Activated CD8-positive, alpha-beta T cell treated with anti-CD3 and anti-CD28 coated beads for 36 hours (primary cell): Measurements from ENCODE around the gene RAPGEF5. TPM values are rescaled to one million over a fixed set of nuclear protein-coding genes. Genes with fewer than 3 reads are reported as not detected.

ENCODE experiments used
- ATAC-seq: fragments of 200-7000 bp; cut with Tn5 transposase; one replicate; pipeline ENCODE4 v1.10.0; 2021; ENCODE audit warnings: mild to moderate bottlenecking, moderate library complexity
- CTCF ChIA-PET: fragments of 350-600 bp; sonication (Branson Sonifier 250); formaldehyde crosslinking; loops from one replicate; lab custom pipeline; 2021; ENCODE audit warnings: antibody characterized with exemption; lab: Charles Lee
- POLR2A ChIA-PET: fragments of 350-600 bp; sonication (Branson Sonifier 250); formaldehyde crosslinking; loops from one replicate; lab custom pipeline; 2021; ENCODE audit warnings: antibody characterized with exemption; lab: Charles Lee
- DNase-seq: peaks from one replicate; pipeline ENCODE4 v3.0.0-alpha.2; 2020
- H3K27ac Mint-ChIP-seq: one replicate; pipeline ENCODE4 v1.8.0; 2021; ENCODE audit warnings: mild to moderate bottlenecking, mixed read lengths
- H3K27me3 Mint-ChIP-seq: one replicate; pipeline ENCODE4 v1.8.0; 2021; ENCODE audit warnings: mixed read lengths
- H3K36me3 Mint-ChIP-seq: one replicate; pipeline ENCODE4 v1.8.0; 2021; ENCODE audit warnings: low read depth, mixed read lengths
- H3K4me1 Mint-ChIP-seq: one replicate; pipeline ENCODE4 v1.8.0; 2021; ENCODE audit warnings: low read depth, mixed read lengths
- H3K4me3 Mint-ChIP-seq: one replicate; pipeline ENCODE4 v1.8.0; 2021; ENCODE audit warnings: mild to moderate bottlenecking, moderate library complexity, mixed read lengths
- H3K9me3 Mint-ChIP-seq: one replicate; pipeline ENCODE4 v1.8.0; 2021; ENCODE audit warnings: mixed read lengths
- intact Hi-C: fragments of 100-400 bp; cut with micrococcal nuclease; formaldehyde crosslinking; loops from one replicate; pipeline ENCODE4 v1.10.0; 2022
- total RNA-seq, 2 experiments: library from RNA; stranded (reverse); gene quantifications; one replicate each; pipeline ENCODE4 v1.2.3, GENCODE V29; 2021
- TF ChIP-seq, protein P1 (sequence below): fragments of 200-600 bp; IDR thresholded peaks from one replicate; pipeline ENCODE4 v1.8.0; 2022; ENCODE audit warnings: antibody characterized with exemption, mild to moderate bottlenecking

Gene RAPGEF5
- total RNA-seq, 2 experiments from 2014 or later: 0.92 to 0.99 TPM

DNA sequence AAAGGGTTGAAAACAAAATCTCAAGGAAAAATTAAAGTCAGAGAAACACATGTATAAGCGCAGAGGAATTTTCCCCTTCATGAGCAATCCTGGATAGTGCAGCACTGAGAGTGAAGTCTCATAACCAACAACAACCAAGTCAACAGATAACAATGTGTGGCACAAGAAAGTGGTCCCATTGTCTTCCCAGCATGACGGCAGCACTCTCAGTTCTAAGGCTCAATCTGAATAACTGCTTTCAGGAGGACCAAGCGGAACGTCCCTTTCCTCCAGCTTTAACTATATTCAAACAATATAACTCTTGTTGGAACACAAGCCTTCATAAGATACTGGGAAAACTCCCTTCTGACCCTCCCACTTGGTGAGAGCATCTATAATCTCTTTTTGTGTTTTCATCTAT lies 137.9 kb downstream of the RAPGEF5 start:
- Mint-ChIP-seq H3K9me3 (no peaks in the 10 kb centered on the region), H3K27ac (no peak overlapping the region), H3K36me3 (no peaks in the 10 kb centered on the region), H3K4me1 (no peaks in the 10 kb centered on the region), H3K4me3 (no peak overlapping the region), H3K27me3 (peaks cover 5% of the 10 kb centered on the region)
- ChIA-PET CTCF (no interaction called here), POLR2A (no interaction called here)
- ATAC-seq (no peak), DNase-seq (no peak)
- TF ChIP-seq, protein P1, sequence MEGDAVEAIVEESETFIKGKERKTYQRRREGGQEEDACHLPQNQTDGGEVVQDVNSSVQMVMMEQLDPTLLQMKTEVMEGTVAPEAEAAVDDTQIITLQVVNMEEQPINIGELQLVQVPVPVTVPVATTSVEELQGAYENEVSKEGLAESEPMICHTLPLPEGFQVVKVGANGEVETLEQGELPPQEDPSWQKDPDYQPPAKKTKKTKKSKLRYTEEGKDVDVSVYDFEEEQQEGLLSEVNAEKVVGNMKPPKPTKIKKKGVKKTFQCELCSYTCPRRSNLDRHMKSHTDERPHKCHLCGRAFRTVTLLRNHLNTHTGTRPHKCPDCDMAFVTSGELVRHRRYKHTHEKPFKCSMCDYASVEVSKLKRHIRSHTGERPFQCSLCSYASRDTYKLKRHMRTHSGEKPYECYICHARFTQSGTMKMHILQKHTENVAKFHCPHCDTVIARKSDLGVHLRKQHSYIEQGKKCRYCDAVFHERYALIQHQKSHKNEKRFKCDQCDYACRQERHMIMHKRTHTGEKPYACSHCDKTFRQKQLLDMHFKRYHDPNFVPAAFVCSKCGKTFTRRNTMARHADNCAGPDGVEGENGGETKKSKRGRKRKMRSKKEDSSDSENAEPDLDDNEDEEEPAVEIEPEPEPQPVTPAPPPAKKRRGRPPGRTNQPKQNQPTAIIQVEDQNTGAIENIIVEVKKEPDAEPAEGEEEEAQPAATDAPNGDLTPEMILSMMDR: no peak
- intact Hi-C loops: no loop called here

DNA sequence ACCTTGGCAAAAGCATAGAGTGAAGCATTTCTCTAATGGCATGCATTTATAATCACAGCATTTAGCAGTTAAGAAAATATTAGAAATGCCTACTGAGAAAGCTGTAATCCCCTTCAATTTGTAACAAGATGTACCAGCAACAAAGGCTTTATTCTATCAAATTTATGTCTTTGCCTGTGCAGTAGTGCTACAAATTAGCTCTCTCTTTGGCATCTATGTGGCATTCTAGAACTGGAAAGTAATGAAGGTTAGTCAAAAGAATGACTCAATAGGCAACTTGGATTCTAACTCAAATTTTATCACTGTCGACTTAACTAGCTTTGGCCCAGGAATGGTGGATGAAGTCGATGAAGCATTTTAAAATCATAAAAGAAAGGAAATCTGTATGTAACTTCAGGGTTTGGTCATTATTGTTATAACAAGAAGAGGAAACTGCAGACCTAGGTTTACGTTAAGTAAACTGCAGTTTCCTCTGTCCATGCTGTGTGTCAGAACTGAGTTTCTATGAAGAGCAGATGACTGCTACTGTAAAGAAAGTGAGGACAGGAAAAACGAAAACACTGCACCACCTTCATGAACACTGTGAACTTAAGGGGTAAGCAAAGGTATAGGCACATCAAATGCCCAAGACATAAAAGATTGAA lies 140.0 kb downstream of the RAPGEF5 start:
- ChIA-PET POLR2A (no interaction called here), CTCF (interaction anchor here (0.6 to 1.7 kb wide), 2 partner anchors 42 to 107 kb away, joined by 4 read pairs; no protein-coding TSS in a partner anchor)
- no peak for ATAC-seq
- no peaks in the 10 kb centered on the region for H3K36me3 Mint-ChIP-seq
- no peak overlapping the region for H3K4me3 Mint-ChIP-seq
- H3K9me3 Mint-ChIP-seq: no peaks in the 10 kb centered on the region
- TF ChIP-seq, protein P1: no peak
- intact Hi-C loops: no loop called here
- peaks cover 5% of the 10 kb centered on the region for H3K27me3 Mint-ChIP-seq
- no peaks in the 10 kb centered on the region for H3K4me1 Mint-ChIP-seq
- H3K27ac Mint-ChIP-seq: no peak overlapping the region
- no peak for DNase-seq

DNA sequence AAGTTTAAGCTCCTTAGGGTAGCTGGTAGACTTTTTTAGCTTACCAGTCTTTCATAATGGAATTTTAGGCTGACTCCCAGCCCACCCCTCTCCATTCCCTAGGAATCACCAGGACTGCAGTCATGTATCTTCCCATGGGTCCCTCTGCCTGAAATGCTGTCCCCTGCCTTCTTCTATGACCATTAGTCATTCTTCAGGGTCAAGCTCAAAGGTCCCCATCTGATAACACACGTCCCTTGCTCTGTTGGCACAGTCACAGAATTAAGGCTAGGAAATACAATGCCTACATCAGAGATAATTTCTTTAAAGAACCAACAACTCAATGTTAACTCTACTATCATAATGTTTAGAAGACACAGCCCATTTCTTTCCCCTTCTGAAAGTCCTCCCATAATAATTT lies 140.6 kb downstream of the RAPGEF5 start:
- Mint-ChIP-seq H3K27me3 (peaks cover 7% of the 10 kb centered on the region), H3K9me3 (no peaks in the 10 kb centered on the region), H3K4me1 (no peaks in the 10 kb centered on the region), H3K4me3 (no peak overlapping the region), H3K36me3 (no peaks in the 10 kb centered on the region), H3K27ac (no peak overlapping the region)
- ChIA-PET POLR2A (no interaction called here), CTCF (interaction anchor here (0.8 to 1.7 kb wide), 2 partner anchors 106 to 243 kb away, joined by 3 to 4 read pairs; no protein-coding TSS in a partner anchor)
- intact Hi-C loops: no loop called here
- no peak for ATAC-seq
- TF ChIP-seq, protein P1: no peak
- no peak for DNase-seq

DNA sequence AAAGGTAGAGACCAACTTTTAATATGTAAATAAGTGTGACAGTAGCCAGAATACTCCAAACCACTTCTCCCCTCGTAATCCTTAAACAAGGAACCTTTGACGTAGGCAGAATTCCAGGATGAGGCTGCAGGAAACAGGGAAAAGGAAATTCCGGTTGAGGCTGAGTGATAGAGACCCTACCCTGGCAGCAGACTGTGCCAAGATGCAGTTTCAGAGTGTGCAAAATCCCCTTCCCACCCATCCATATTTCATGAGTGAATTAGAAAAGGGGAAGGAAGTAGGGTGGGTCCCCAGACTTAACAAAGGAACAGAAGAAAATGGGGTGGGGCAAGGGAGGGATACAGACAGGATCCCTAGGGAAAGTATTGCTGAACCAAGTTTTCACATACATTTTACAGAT lies 143.0 kb downstream of the RAPGEF5 start:
- Mint-ChIP-seq H3K27me3 (peaks cover 7% of the 10 kb centered on the region), H3K27ac (no peak overlapping the region), H3K36me3 (no peaks in the 10 kb centered on the region), H3K4me3 (no peak overlapping the region), H3K4me1 (no peaks in the 10 kb centered on the region), H3K9me3 (no peaks in the 10 kb centered on the region)
- intact Hi-C loops: no loop called here
- no peak for DNase-seq
- ChIA-PET POLR2A (no interaction called here), CTCF (no interaction called here)
- ATAC-seq: no peak
- TF ChIP-seq, protein P1: no peak

DNA sequence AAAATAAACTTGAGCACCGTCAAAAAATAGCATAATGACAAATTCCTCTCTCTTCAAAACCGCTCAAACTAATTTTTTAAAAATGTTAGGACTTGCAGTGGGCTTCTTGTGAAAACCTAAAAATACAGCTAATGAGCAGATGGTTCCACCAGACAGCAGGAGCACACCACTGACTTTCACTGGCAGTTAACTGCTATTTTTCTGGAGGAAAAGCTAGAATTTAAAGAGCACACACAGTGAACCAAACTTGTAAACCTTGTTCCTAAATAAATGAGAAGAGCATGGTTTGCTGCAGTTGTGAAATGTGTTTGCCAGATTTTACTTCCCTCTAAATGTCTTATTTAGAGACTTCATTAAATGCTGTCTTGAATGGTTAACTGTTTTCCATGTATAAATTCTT lies 143.9 kb downstream of the RAPGEF5 start:
- CTCF ChIA-PET: interaction anchor here (1.1 kb wide), 1 partner anchor 103 kb away, joined by 3 read pairs; no protein-coding TSS in a partner anchor
- Mint-ChIP-seq H3K27me3 (peaks cover 7% of the 10 kb centered on the region), H3K36me3 (no peaks in the 10 kb centered on the region), H3K27ac (no peak overlapping the region), H3K4me1 (no peaks in the 10 kb centered on the region), H3K9me3 (no peaks in the 10 kb centered on the region), H3K4me3 (no peak overlapping the region)
- DNase-seq (no peak), ATAC-seq (no peak)
- TF ChIP-seq, protein P1: no peak
- intact Hi-C loops: no loop called here
- POLR2A ChIA-PET: no interaction called here
